Activated CD8-positive, alpha-beta T cell treated with anti-CD3 and anti-CD28 coated beads, Interleukin-2, amount 10 ng/mL, durations not matched to agents 7 days and 5 days (primary cell): Measurements from ENCODE around the gene CEP290. TPM values are rescaled to one million over a fixed set of nuclear protein-coding genes. Genes with fewer than 3 reads are reported as not detected.
A peak's percentile ranks its signal among the peaks of the same experiment; 100 is the strongest.

Experiments
- ATAC-seq: fragments of 150-1000 bp; cut with Tn5 transposase; one replicate; pipeline ENCODE4 v1.10.0; 2021; ENCODE audit warnings: moderate library complexity
- CTCF ChIA-PET: fragments of 350-600 bp; sonication (Branson Sonifier 250); formaldehyde crosslinking; loops from one replicate; lab custom pipeline; 2021; ENCODE audit warnings: antibody characterized with exemption; lab: Charles Lee
- POLR2A ChIA-PET: fragments of 350-600 bp; sonication (Branson Sonifier 250); formaldehyde crosslinking; loops from one replicate; lab custom pipeline; 2021; ENCODE audit warnings: antibody characterized with exemption; lab: Charles Lee
- DNase-seq: peaks from one replicate; pipeline ENCODE4 v3.0.0-alpha.2; 2020
- H3K27ac Mint-ChIP-seq: one replicate; pipeline ENCODE4 v1.8.0; 2021; ENCODE audit warnings: mild to moderate bottlenecking, mixed read lengths
- H3K27me3 Mint-ChIP-seq: one replicate; pipeline ENCODE4 v1.8.0; 2021; ENCODE audit warnings: low read depth, mixed read lengths
- H3K36me3 Mint-ChIP-seq: one replicate; pipeline ENCODE4 v1.8.0; 2021; ENCODE audit warnings: low read depth, mixed read lengths
- H3K4me1 Mint-ChIP-seq: one replicate; pipeline ENCODE4 v1.8.0; 2021; ENCODE audit warnings: low read depth, mixed read lengths
- H3K4me3 Mint-ChIP-seq: one replicate; pipeline ENCODE4 v1.8.0; 2021; ENCODE audit warnings: mild to moderate bottlenecking, mixed read lengths
- H3K9me3 Mint-ChIP-seq: one replicate; pipeline ENCODE4 v1.8.0; 2022; ENCODE audit warnings: mixed read lengths; ENCODE audit not compliant: insufficient read depth
- total RNA-seq, 2 experiments: library from RNA; stranded (reverse); gene quantifications; one replicate each; pipeline ENCODE4 v1.2.3, GENCODE V29; 2021

Gene CEP290
- total RNA-seq, 2 experiments from 2014 or later = 10.3 to 10.6 TPM

- H3K27ac Mint-ChIP-seq = no peak overlapping the region
Measured at GRCh38 chr12:88172844-88173407, 31.0 kb upstream of the CEP290 start.

DNA sequence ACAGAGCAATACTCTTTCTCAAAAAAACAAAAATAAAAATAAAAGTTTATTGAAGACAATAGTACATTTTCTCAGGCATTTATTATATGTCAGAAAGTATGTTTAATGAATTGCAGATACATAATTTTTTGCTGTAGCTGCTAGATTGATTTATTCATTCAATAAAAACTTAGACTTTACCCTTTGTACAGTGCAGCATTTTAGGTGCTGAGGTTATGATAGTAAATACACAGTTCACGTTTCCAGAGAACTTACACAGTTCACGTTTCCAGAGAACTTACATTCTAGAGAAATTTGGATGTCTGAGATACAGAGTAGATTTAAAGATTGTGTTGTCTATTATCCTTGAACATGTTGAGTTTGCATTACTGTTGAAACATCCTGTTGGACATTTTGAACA lies 25.5 kb upstream of the CEP290 start:
- Mint-ChIP-seq H3K27ac (no peak overlapping the region), H3K9me3 (no peaks in the 10 kb centered on the region), H3K27me3 (no peaks in the 10 kb centered on the region), H3K36me3 (peaks cover 34% of the 10 kb centered on the region), H3K4me3 (no peak overlapping the region), H3K4me1 (no peaks in the 10 kb centered on the region)
- CTCF ChIA-PET = no interaction called here
- POLR2A ChIA-PET = no interaction called here
- DNase-seq = no peak
- no peak for ATAC-seq

More at GRCh38 chr12:88172844-88173407, 31.0 kb upstream of the CEP290 start:
- CTCF ChIA-PET = no interaction called here
- POLR2A ChIA-PET = no interaction called here
- Mint-ChIP-seq H3K4me1 (no peaks in the 10 kb centered on the region), H3K9me3 (no peaks in the 10 kb centered on the region), H3K4me3 (no peak overlapping the region), H3K27me3 (no peaks in the 10 kb centered on the region), H3K36me3 (peaks cover 31% of the 10 kb centered on the region)
- no peak for ATAC-seq
- no peak for DNase-seq

DNA sequence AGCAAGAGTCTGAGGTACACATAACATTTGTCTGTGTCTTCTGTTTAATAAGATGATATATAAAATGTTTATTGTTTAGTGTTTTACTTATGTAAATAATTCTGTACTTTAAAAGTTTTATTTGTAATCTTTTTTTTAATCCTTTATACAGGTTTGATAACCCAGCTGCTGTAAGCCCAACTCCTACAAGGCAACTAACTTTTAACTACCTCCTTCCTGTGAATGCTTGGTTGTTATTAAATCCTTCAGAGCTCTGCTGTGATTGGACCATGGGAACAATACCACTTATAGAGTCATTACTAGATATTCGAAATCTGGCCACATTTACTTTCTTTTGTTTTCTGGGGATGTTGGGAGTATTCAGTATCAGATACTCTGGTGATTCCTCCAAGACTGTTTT lies 24.3 kb upstream of the CEP290 start:
- no peak overlapping the region for H3K4me3 Mint-ChIP-seq
- no peak for ATAC-seq
- H3K36me3 Mint-ChIP-seq = peaks cover 32% of the 10 kb centered on the region
- no peak for DNase-seq
- no peaks in the 10 kb centered on the region for H3K9me3 Mint-ChIP-seq
- H3K27me3 Mint-ChIP-seq = no peaks in the 10 kb centered on the region
- ChIA-PET POLR2A (no interaction called here), CTCF (no interaction called here)
- H3K4me1 Mint-ChIP-seq = no peaks in the 10 kb centered on the region
- no peak overlapping the region for H3K27ac Mint-ChIP-seq

DNA sequence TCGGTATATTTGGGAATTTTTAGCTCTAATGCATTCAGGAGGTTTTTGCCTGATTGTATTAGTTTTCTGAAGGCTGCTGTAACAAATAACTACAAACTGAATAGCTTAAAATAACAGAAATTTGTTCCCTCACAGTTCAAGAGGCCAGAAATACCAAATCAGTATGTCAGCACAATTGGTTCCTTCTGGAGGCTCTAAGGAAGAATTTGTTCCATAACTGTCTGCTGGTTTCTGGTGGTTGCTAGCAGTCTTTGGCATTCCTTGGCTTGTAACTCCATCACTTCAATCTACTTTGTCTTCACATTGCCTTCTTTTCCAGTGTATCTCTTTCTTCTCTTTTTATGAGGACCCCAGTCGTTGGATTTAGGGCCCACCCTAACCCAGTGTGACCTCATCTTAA lies 21.5 kb upstream of the CEP290 start:
- Mint-ChIP-seq H3K4me1 (no peaks in the 10 kb centered on the region), H3K36me3 (peaks cover 25% of the 10 kb centered on the region), H3K4me3 (no peak overlapping the region), H3K9me3 (no peaks in the 10 kb centered on the region), H3K27me3 (no peaks in the 10 kb centered on the region), H3K27ac (no peak overlapping the region)
- no peak for DNase-seq
- POLR2A ChIA-PET = no interaction called here
- ATAC-seq = no peak
- CTCF ChIA-PET = no interaction called here

DNA sequence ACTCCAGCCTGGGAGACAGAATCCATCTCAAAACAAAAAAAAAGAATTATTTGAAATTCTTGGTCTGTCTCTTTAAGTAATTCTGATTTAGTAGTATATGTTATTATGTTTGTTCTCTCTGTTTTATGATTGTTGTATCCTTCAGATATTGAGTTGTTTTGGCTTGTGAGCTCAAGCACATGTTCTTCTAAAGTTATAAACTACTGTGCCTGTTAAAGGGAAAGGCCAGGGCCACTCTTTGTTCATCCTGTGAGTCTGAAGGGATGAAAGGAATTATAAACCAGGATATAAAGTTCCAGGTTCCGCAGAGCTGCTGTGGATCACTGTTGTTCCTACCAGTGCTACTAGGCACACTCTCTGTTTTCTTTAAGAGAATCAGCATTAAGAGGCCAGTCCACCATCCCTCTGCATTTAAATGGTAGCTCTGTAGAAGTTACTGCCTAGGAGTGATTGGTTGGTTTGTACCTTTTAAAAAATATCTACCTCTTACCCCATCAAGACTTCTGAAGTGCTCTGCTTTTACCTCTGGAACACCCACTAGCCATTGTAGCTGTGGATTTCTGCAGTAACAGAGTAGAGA lies 14.3 kb upstream of the CEP290 start:
- no peaks in the 10 kb centered on the region for H3K9me3 Mint-ChIP-seq
- peaks cover 6% of the 10 kb centered on the region for H3K36me3 Mint-ChIP-seq
- H3K27ac Mint-ChIP-seq = no peak overlapping the region
- H3K4me1 Mint-ChIP-seq = no peaks in the 10 kb centered on the region
- POLR2A ChIA-PET = interaction anchor here (0.7 kb wide), 1 partner anchor 1669 kb away, joined by 4 read pairs; no protein-coding TSS in a partner anchor
- DNase-seq (no peak), ATAC-seq (no peak)
- no peak overlapping the region for H3K4me3 Mint-ChIP-seq
- CTCF ChIA-PET = interaction anchor here (0.9 to 1.3 kb wide), 2 partner anchors 11 to 14 kb away, joined by 3 read pairs; partner anchors contain the start of genes CEP290 and TMTC3
- no peaks in the 10 kb centered on the region for H3K27me3 Mint-ChIP-seq

- Mint-ChIP-seq H3K27me3 (no peaks in the 10 kb centered on the region), H3K36me3 (peaks cover 6% of the 10 kb centered on the region), H3K9me3 (no peaks in the 10 kb centered on the region), H3K27ac (no peak overlapping the region), H3K4me3 (no peak overlapping the region), H3K4me1 (no peaks in the 10 kb centered on the region)
- POLR2A ChIA-PET = interaction anchor here (0.7 kb wide), 1 partner anchor 116 kb away, joined by 3 read pairs; no protein-coding TSS in a partner anchor
- no peak for ATAC-seq
- DNase-seq = no peak
- CTCF ChIA-PET = interaction anchor here (1.2 kb wide), 2 partner anchors 8 to 11 kb away, joined by 4 to 5 read pairs; no protein-coding TSS in a partner anchor
Measured at GRCh38 chr12:88153959-88154358, 12.1 kb upstream of the CEP290 start.

DNA sequence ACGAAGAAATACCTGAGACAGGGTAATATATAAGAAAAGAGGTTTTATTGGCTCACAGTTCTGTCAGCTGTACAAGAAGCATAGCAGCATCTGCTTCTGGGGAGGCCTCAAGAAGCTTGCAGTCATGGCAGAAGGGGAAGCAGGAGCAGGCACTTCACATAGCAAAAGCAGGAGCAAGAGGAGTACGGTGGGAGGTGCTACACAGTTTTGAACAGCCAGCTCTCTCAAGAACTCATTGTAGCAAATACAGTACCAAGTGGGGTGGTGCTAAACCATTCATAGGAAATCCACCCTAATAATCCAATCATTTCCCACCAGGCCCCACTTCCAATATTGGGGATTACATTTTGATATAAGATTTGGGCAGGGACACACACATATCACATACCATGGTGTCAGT lies 8.2 kb upstream of the CEP290 start:
- no peak for ATAC-seq
- ChIA-PET POLR2A (interaction anchor here (0.6 kb wide), 1 partner anchor 17 kb away, joined by 3 read pairs; no protein-coding TSS in a partner anchor), CTCF (no interaction called here)
- H3K27ac Mint-ChIP-seq = no peak overlapping the region
- H3K4me1 Mint-ChIP-seq = peaks cover 4% of the 10 kb centered on the region
- H3K36me3 Mint-ChIP-seq = peaks cover 4% of the 10 kb centered on the region
- no peaks in the 10 kb centered on the region for H3K27me3 Mint-ChIP-seq
- no peaks in the 10 kb centered on the region for H3K9me3 Mint-ChIP-seq
- H3K4me3 Mint-ChIP-seq = no peak overlapping the region
- no peak for DNase-seq

- POLR2A ChIA-PET = no interaction called here
- H3K4me1 Mint-ChIP-seq = peaks cover 24% of the 10 kb centered on the region
Measured at GRCh38 chr12:88145567-88146505, 3.9 kb upstream of the CEP290 start.

GRCh38 chr12:88144546-88145468 lies 2.9 kb upstream of the CEP290 start:
- ChIA-PET CTCF (interaction anchor here (0.8 to 1.1 kb wide), 2 partner anchors 10 to 11 kb away, joined by 3 to 4 read pairs; no protein-coding TSS in a partner anchor), POLR2A (no interaction called here)
- Mint-ChIP-seq H3K27ac (no peak overlapping the region), H3K36me3 (peaks cover 6% of the 10 kb centered on the region), H3K27me3 (no peaks in the 10 kb centered on the region), H3K9me3 (no peaks in the 10 kb centered on the region), H3K4me3 (no peak overlapping the region), H3K4me1 (peaks cover 30% of the 10 kb centered on the region)
- DNase-seq (no peak), ATAC-seq (no peak)

More at GRCh38 chr12:88145567-88146505, 3.9 kb upstream of the CEP290 start:
- DNase-seq = no peak
- H3K9me3 Mint-ChIP-seq = no peaks in the 10 kb centered on the region
- ATAC-seq = no peak
- H3K27ac Mint-ChIP-seq = no peak overlapping the region
- peaks cover 2% of the 10 kb centered on the region for H3K36me3 Mint-ChIP-seq
- no peak overlapping the region for H3K4me3 Mint-ChIP-seq
- CTCF ChIA-PET = interaction anchor here (0.9 to 1.1 kb wide), 2 partner anchors 9 to 1326 kb away, joined by 3 to 4 read pairs; no protein-coding TSS in a partner anchor
- no peaks in the 10 kb centered on the region for H3K27me3 Mint-ChIP-seq

DNA sequence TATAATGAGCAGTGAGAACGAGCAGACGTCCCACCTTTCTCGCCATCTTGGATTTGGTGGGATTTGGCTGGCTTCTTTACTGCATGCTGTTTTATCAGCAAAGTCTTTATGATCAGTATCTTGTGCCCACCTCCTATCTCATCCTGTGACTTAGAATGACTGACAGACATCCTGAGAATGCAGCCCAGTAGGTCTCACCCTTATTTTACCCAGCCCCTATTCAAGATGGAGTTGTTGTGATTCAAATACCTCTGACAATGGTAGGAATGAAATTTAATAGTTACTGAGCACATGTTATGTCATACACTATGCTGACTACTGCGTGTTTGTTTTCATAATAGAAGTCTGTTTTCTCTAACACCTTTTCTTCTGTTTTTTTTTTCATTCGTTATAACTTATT lies 2.1 kb upstream of the CEP290 start:
- Mint-ChIP-seq H3K36me3 (peaks cover 6% of the 10 kb centered on the region), H3K9me3 (no peaks in the 10 kb centered on the region), H3K27me3 (no peaks in the 10 kb centered on the region), H3K4me3 (no peak overlapping the region), H3K4me1 (peaks cover 30% of the 10 kb centered on the region), H3K27ac (no peak overlapping the region)
- DNase-seq (no peak), ATAC-seq (no peak)
- ChIA-PET POLR2A (no interaction called here), CTCF (no interaction called here)

DNA sequence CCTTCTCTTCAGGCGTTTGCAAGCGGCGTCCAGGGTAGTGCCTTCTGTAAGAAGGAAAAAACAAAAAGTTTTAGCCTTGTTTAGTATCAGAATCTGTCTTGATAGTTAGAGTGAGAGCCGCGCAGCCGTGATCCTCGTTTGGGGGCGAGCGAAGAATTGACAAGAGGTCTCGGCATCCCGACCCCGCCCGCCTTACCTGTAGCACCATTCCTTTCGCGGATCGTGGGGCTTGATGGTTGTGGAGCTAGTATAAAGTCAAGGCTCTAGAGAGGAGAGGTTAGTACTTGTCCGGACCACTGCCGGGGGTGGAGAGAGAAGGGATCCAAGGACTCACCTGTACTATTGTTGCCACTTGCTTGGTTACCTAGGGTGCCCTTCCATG lies 713 bp upstream of the CEP290 start:
- H3K4me1 Mint-ChIP-seq = peaks cover 30% of the 10 kb centered on the region
- DNase-seq (peak; percentile 44), ATAC-seq (peak; percentile 2)
- peaks cover 13% of the 10 kb centered on the region for H3K36me3 Mint-ChIP-seq
- peak overlapping the region; percentile 90 for H3K27ac Mint-ChIP-seq
- ChIA-PET POLR2A (interaction anchor here (0.7 kb wide), 1 partner anchor 124 kb away, joined by 3 read pairs; no protein-coding TSS in a partner anchor), CTCF (interaction anchor here (0.7 to 1.4 kb wide), 3 partner anchors 12 to 18 kb away, joined by 3 to 5 read pairs (median 3); no protein-coding TSS in a partner anchor)
- no peaks in the 10 kb centered on the region for H3K27me3 Mint-ChIP-seq
- H3K9me3 Mint-ChIP-seq = no peaks in the 10 kb centered on the region
- peak overlapping the region; percentile 94 for H3K4me3 Mint-ChIP-seq
